Measurements from ENCODE around the gene YEATS4. TPM values are rescaled to one million over a fixed set of nuclear protein-coding genes. Genes with fewer than 3 reads are reported as not detected.

Gene YEATS4
- polyA plus RNA-seq, 2 donors: 6.8 to 14.7 TPM

GRCh38 chr12:69440016-69440415 lies 80.5 kb downstream of the YEATS4 start:
- Histone ChIP-seq H3K36me3 (ENCODE audit: control insufficient read depth in 2 of 2, insufficient read depth in 2 of 2, low read length in 1 of 2) (no peaks in the 10 kb centered on the region), H3K4me3 (ENCODE audit: low read depth in 1 of 2, low read length in 2 of 2) (no peak overlapping the region), H3K9me3 (ENCODE audit: control insufficient read depth in 2 of 2, insufficient read depth in 1 of 2, low read depth in 1 of 2, low read length in 1 of 2) (no peaks in the 10 kb centered on the region), H3K27ac (ENCODE audit: low read depth in 2 of 2, low read length in 1 of 2) (no peak overlapping the region), H3K27me3 (ENCODE audit: control insufficient read depth in 1 of 2, insufficient read depth in 2 of 2, low read length in 2 of 2) (no peaks in the 10 kb centered on the region), H3K4me1 (ENCODE audit: control insufficient read depth in 2 of 2, insufficient read depth in 2 of 2, low read length in 1 of 2) (no peaks in the 10 kb centered on the region)
- WGBS, 2 donors: 85 to 92% methylated on average over 3 of the region's 3 CpGs

Other genes starting within 250 kb of the YEATS4 start
- 10 to 100 TPM; 20.7 to 21.4 TPM for gene CPSF6, start 120.2 kb upstream of the YEATS4 start, polyA plus RNA-seq
- 10 to 100 TPM in 1 of 2 donors, 1 to 10 TPM in 1; 6.3 to 28.7 TPM for gene LYZ, start 11.4 kb upstream of the YEATS4 start, polyA plus RNA-seq
- gene FRS2, start 110.6 kb downstream of the YEATS4 start, polyA plus RNA-seq: 1 to 10 TPM; 2.8 to 4.9 TPM
- gene CCT2, start 225.7 kb downstream of the YEATS4 start, polyA plus RNA-seq: 10 to 100 TPM; 50.5 to 96.1 TPM

All from esophagus (tissue), 2 donors.